Measurements from ENCODE around the gene RAE1. TPM values are rescaled to one million over a fixed set of nuclear protein-coding genes. Genes with fewer than 3 reads are reported as not detected.

The RAE1 gene
- total RNA-seq, 1 donor from 2014 or later: 46.5 TPM

- Mint-ChIP-seq H3K27ac (no peak overlapping the region), H3K4me3 (no peak overlapping the region), H3K4me1 (ENCODE audit: unreplicated experiment) (peaks cover 4% of the 10 kb centered on the region), H3K27me3 (no peaks in the 10 kb centered on the region), H3K9me3 (no peaks in the 10 kb centered on the region), H3K36me3 (no peaks in the 10 kb centered on the region)
- no peak for TF ChIP-seq CTCF (conservative IDR thresholded peaks at IDR 0.05)
- DNase-seq (ENCODE audit: extremely low spot score, unreplicated experiment): no peak
Observed at GRCh38 chr20:57383447-57384347, 32.6 kb downstream of the RAE1 start.

GRCh38 chr20:57384486-57384885 lies 33.4 kb downstream of the RAE1 start:
- H3K9me3 Mint-ChIP-seq: no peaks in the 10 kb centered on the region
- no peaks in the 10 kb centered on the region for H3K27me3 Mint-ChIP-seq
- H3K36me3 Mint-ChIP-seq: no peaks in the 10 kb centered on the region
- H3K27ac Mint-ChIP-seq: no peak overlapping the region
- no peak for TF ChIP-seq CTCF (conservative IDR thresholded peaks at IDR 0.05)
- H3K4me3 Mint-ChIP-seq: no peak overlapping the region
- peak; percentile 64 for DNase-seq (ENCODE audit: extremely low spot score, unreplicated experiment)
- peaks cover 4% of the 10 kb centered on the region for H3K4me1 Mint-ChIP-seq (ENCODE audit: unreplicated experiment)

GRCh38 chr20:57384953-57385761 lies 34.1 kb downstream of the RAE1 start:
- Mint-ChIP-seq H3K4me1 (ENCODE audit: unreplicated experiment) (peaks cover 4% of the 10 kb centered on the region), H3K4me3 (no peak overlapping the region), H3K27me3 (no peaks in the 10 kb centered on the region), H3K27ac (no peak overlapping the region), H3K36me3 (no peaks in the 10 kb centered on the region), H3K9me3 (no peaks in the 10 kb centered on the region)
- no peak for TF ChIP-seq CTCF (conservative IDR thresholded peaks at IDR 0.05)
- peak; percentile 69 for DNase-seq (ENCODE audit: extremely low spot score, unreplicated experiment)

- no peak for DNase-seq (ENCODE audit: extremely low spot score, unreplicated experiment)
- no peak for TF ChIP-seq CTCF (conservative IDR thresholded peaks at IDR 0.05)
- no peaks in the 10 kb centered on the region for H3K9me3 Mint-ChIP-seq
- H3K4me1 Mint-ChIP-seq (ENCODE audit: unreplicated experiment): peaks cover 9% of the 10 kb centered on the region
- H3K4me3 Mint-ChIP-seq: no peak overlapping the region
- H3K27ac Mint-ChIP-seq: no peak overlapping the region
- no peaks in the 10 kb centered on the region for H3K36me3 Mint-ChIP-seq
- H3K27me3 Mint-ChIP-seq: no peaks in the 10 kb centered on the region
Observed at GRCh38 chr20:57385940-57386339, 34.9 kb downstream of the RAE1 start.

GRCh38 chr20:57386762-57387161 lies 35.7 kb downstream of the RAE1 start:
- no peaks in the 10 kb centered on the region for H3K9me3 Mint-ChIP-seq
- no peak overlapping the region for H3K27ac Mint-ChIP-seq
- no peak for TF ChIP-seq CTCF (conservative IDR thresholded peaks at IDR 0.05)
- no peaks in the 10 kb centered on the region for H3K27me3 Mint-ChIP-seq
- DNase-seq (ENCODE audit: extremely low spot score, unreplicated experiment): no peak
- peaks cover 7% of the 10 kb centered on the region for H3K4me1 Mint-ChIP-seq (ENCODE audit: unreplicated experiment)
- H3K36me3 Mint-ChIP-seq: no peaks in the 10 kb centered on the region
- no peak overlapping the region for H3K4me3 Mint-ChIP-seq

Data from type B pancreatic cell (in vitro differentiated cells).